Measurements from ENCODE around the gene CFAP90. TPM values are rescaled to one million over a fixed set of nuclear protein-coding genes. Genes with fewer than 3 reads are reported as not detected.
A peak's percentile ranks its signal among the peaks of the same experiment; 100 is the strongest.

CFAP90 gene
- polyA plus RNA-seq, 1 of the 3 experiments (the other 2 are of a cell fraction): 0.10 TPM

- peaks cover 47 to 83% of the 10 kb centered on the region in 2 experiments for H3K36me3 ChIP-seq (replicated peaks in 1 of 2; ENCODE audit: control insufficient read depth in 1 of 2, insufficient read depth in 2 of 2, low read length in 1 of 2)
- H3F3A ChIP-seq (replicated peaks; ENCODE audit: insufficient read depth): no peaks in the 10 kb centered on the region
- H3K4me1 ChIP-seq (ENCODE audit: control insufficient read depth in 1 of 2, insufficient read depth in 2 of 2, low read depth in 1 of 2, low read length in 1 of 2): peaks cover 0 to 5% of the 10 kb centered on the region in 2 experiments; a peak in 2 of 4 replicates
- TF ChIP-seq RXRA (IDR thresholded peaks at IDR 0.05; ENCODE audit: borderline replicate concordance, low read depth): no peak
- TF ChIP-seq FOSL2 (IDR thresholded peaks at IDR 0.05; ENCODE audit: borderline replicate concordance, low read depth): peak; percentile 48; the same call in 1 of the 2 replicates
- H2AFZ ChIP-seq (ENCODE audit: low read depth): no peak overlapping the region; the same call in 1 of the 2 replicates
- no peak for DNase-seq
- CTCF ChIA-PET: interaction anchor here (1.3 to 3.8 kb wide), 3 partner anchors 8 to 20 kb away, joined by 3 to 17 read pairs (median 4); partner anchors contain the start of genes FASTKD3 and MTRR
- no peak overlapping the region for H3K9ac ChIP-seq
- H3K4me2 ChIP-seq: no peak overlapping the region
- no peaks in the 10 kb centered on the region for H3K27me3 ChIP-seq (ENCODE audit: insufficient read depth)
- no peaks in the 10 kb centered on the region for H3K9me2 ChIP-seq
- H3K27ac ChIP-seq (ENCODE audit: low read depth in 2 of 2, low read length in 1 of 2): no peak overlapping the region
- peaks cover 48% of the 10 kb centered on the region for H3K79me2 ChIP-seq (ENCODE audit: insufficient read depth)
- H4K20me1 ChIP-seq (ENCODE audit: insufficient read depth): peaks cover 5% of the 10 kb centered on the region; the same call in 1 of the 2 replicates
- POLR2A ChIA-PET: no interaction called here
- 47% methylated on average over 3 of the region's 3 CpGs for WGBS (ENCODE audit: low lambda C conversion rate)
- no peaks in the 10 kb centered on the region for H3K9me3 ChIP-seq
- H3K4me3 ChIP-seq (ENCODE audit: low read depth in 2 of 2, low read length in 1 of 2): no peak overlapping the region
Measured at GRCh38 chr5:7876867-7877266, 25.9 kb upstream of the CFAP90 start.

DNA sequence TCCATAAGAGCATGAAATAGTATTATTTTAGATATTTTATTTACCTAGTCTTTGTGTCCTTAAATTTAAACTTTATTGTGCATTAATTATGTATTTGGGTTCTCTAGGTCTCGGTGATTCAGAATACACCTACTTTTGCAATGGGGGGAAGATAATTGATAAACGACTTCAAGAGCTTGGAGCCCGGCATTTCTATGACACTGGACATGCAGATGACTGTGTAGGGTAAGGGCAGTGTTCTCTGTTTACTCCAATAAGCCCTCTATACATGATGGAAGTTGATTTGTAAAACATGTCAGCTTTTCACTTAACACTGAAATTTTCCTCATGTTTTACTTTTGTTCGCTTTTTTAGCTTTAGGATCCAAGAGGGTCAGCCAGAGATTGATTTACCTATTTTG is 24.2 kb upstream of the CFAP90 start:
- peaks cover 20% of the 10 kb centered on the region for H4K20me1 ChIP-seq (ENCODE audit: insufficient read depth)
- no peak overlapping the region for H3K27ac ChIP-seq (ENCODE audit: low read depth in 2 of 2, low read length in 1 of 2)
- H3K79me2 ChIP-seq (ENCODE audit: insufficient read depth): peaks cover 64% of the 10 kb centered on the region
- no peaks in the 10 kb centered on the region for H3K9me2 ChIP-seq
- H3K9ac ChIP-seq: no peak overlapping the region
- no peak overlapping the region for H3K4me3 ChIP-seq (ENCODE audit: low read depth in 2 of 2, low read length in 1 of 2)
- 95% methylated on average over 4 of the region's 4 CpGs for WGBS (ENCODE audit: low lambda C conversion rate)
- H3K27me3 ChIP-seq (ENCODE audit: insufficient read depth): no peaks in the 10 kb centered on the region
- H3K36me3 ChIP-seq (replicated peaks in 1 of 2; ENCODE audit: control insufficient read depth in 1 of 2, insufficient read depth in 2 of 2, low read length in 1 of 2): peaks cover 37 to 78% of the 10 kb centered on the region in 2 experiments
- DNase-seq: no peak
- POLR2A ChIA-PET: no interaction called here
- H3K4me1 ChIP-seq (ENCODE audit: control insufficient read depth in 1 of 2, insufficient read depth in 2 of 2, low read depth in 1 of 2, low read length in 1 of 2): peaks cover 3 to 5% of the 10 kb centered on the region in 2 experiments; a peak in 3 of 4 replicates
- no peak for TF ChIP-seq GATA2 (CRISPR knock-in tag; IDR thresholded peaks at IDR 0.05)
- TF ChIP-seq, protein P1, sequence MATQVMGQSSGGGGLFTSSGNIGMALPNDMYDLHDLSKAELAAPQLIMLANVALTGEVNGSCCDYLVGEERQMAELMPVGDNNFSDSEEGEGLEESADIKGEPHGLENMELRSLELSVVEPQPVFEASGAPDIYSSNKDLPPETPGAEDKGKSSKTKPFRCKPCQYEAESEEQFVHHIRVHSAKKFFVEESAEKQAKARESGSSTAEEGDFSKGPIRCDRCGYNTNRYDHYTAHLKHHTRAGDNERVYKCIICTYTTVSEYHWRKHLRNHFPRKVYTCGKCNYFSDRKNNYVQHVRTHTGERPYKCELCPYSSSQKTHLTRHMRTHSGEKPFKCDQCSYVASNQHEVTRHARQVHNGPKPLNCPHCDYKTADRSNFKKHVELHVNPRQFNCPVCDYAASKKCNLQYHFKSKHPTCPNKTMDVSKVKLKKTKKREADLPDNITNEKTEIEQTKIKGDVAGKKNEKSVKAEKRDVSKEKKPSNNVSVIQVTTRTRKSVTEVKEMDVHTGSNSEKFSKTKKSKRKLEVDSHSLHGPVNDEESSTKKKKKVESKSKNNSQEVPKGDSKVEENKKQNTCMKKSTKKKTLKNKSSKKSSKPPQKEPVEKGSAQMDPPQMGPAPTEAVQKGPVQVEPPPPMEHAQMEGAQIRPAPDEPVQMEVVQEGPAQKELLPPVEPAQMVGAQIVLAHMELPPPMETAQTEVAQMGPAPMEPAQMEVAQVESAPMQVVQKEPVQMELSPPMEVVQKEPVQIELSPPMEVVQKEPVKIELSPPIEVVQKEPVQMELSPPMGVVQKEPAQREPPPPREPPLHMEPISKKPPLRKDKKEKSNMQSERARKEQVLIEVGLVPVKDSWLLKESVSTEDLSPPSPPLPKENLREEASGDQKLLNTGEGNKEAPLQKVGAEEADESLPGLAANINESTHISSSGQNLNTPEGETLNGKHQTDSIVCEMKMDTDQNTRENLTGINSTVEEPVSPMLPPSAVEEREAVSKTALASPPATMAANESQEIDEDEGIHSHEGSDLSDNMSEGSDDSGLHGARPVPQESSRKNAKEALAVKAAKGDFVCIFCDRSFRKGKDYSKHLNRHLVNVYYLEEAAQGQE (IDR thresholded peaks at IDR 0.05; ENCODE audit: low read depth, low read length): no peak
- TF ChIP-seq FOXM1 (IDR thresholded peaks at IDR 0.05; ENCODE audit: low read depth): no peak
- no peak for TF ChIP-seq RCOR1 (IDR thresholded peaks at IDR 0.05; ENCODE audit: low read length)
- no peak for TF ChIP-seq SIN3A (IDR thresholded peaks at IDR 0.05; ENCODE audit: borderline replicate concordance, low read depth, low read length)
- TF ChIP-seq RAD21 (IDR thresholded peaks at IDR 0.05; ENCODE audit: low read length): no peak
- TF ChIP-seq MEF2A (IDR thresholded peaks at IDR 0.05; ENCODE audit: borderline replicate concordance, low read depth): no peak
- TF ChIP-seq EZH2phosphoT487 (IDR thresholded peaks at IDR 0.05; ENCODE audit: borderline replicate concordance, low read depth): no peak
- no peak for TF ChIP-seq RXRA (IDR thresholded peaks at IDR 0.05; ENCODE audit: borderline replicate concordance, low read depth)
- no peak for TF ChIP-seq MXI1 (IDR thresholded peaks at IDR 0.05; ENCODE audit: low read depth, low read length)
- no peak for TF ChIP-seq JUND (IDR thresholded peaks at IDR 0.05)
- TF ChIP-seq IRF3 (IDR thresholded peaks at IDR 0.05; ENCODE audit: low read depth, low read length): no peak
- no peak for TF ChIP-seq NRF1 (IDR thresholded peaks at IDR 0.05; ENCODE audit: low read depth, low read length)
- TF ChIP-seq, protein P2, sequence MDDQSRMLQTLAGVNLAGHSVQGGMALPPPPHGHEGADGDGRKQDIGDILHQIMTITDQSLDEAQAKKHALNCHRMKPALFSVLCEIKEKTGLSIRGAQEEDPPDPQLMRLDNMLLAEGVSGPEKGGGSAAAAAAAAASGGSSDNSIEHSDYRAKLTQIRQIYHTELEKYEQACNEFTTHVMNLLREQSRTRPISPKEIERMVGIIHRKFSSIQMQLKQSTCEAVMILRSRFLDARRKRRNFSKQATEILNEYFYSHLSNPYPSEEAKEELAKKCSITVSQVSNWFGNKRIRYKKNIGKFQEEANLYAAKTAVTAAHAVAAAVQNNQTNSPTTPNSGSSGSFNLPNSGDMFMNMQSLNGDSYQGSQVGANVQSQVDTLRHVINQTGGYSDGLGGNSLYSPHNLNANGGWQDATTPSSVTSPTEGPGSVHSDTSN (IDR thresholded peaks at IDR 0.05): no peak
- TF ChIP-seq TEAD4 (IDR thresholded peaks at IDR 0.05; ENCODE audit: borderline replicate concordance, insufficient read depth): no peak
- no peak for TF ChIP-seq USF2 (IDR thresholded peaks at IDR 0.05; ENCODE audit: borderline replicate concordance, low read depth, low read length)
- no peaks in the 10 kb centered on the region for H3F3A ChIP-seq (replicated peaks; ENCODE audit: insufficient read depth)
- H3K4me2 ChIP-seq: no peak overlapping the region
- no peaks in the 10 kb centered on the region for H3K9me3 ChIP-seq
- CTCF ChIA-PET: interaction anchor here (0.7 to 3.8 kb wide), 4 partner anchors 12 to 21 kb away, joined by 3 to 17 read pairs (median 4); no protein-coding TSS in a partner anchor
- H2AFZ ChIP-seq (ENCODE audit: low read depth): no peak overlapping the region
